ENCODE results near the gene BECN2.

Gene BECN2

GRCh38 chr1:242006976-242007375, 49.4 kb downstream of the BECN2 start:
- H2BK120ac ChIP-seq (ENCODE audit: low read depth, low read length) = no peak overlapping the region
- H4K8ac ChIP-seq (ENCODE audit: low read length) = no peak overlapping the region
- no peak overlapping the region for H3K23ac ChIP-seq (ENCODE audit: low read length in 2 of 2)
- no peak overlapping the region for H2BK15ac ChIP-seq (ENCODE audit: low read depth, poor library complexity, severe bottlenecking)
- H3K79me1 ChIP-seq (replicated peaks; ENCODE audit: low read length, poor library complexity, severe bottlenecking) = no peaks in the 10 kb centered on the region
- H3K4ac ChIP-seq (ENCODE audit: low read depth in 1 of 2, low read length in 2 of 2) = no peak overlapping the region
- no peak overlapping the region for H3K27ac ChIP-seq (ENCODE audit: low read length, poor library complexity, severe bottlenecking)
- H2BK12ac ChIP-seq (ENCODE audit: low read length in 2 of 2) = no peak overlapping the region
- no peak for DNase-seq
- no peak overlapping the region for H3K14ac ChIP-seq (ENCODE audit: low read length in 2 of 2)
- no peaks in the 10 kb centered on the region for H3K9me3 ChIP-seq (ENCODE audit: control insufficient read depth, low read length)
- H3K4me3 ChIP-seq (ENCODE audit: insufficient read depth in 1 of 2, low read depth in 1 of 2, low read length in 2 of 2) = no peak overlapping the region
- 90% methylated on average over 3 of the region's 3 CpGs for WGBS
- H2AK5ac ChIP-seq (ENCODE audit: low read length, severe bottlenecking) = no peak overlapping the region
- H3K4me2 ChIP-seq (ENCODE audit: low read length, poor library complexity, severe bottlenecking) = no peak overlapping the region
- H4K91ac ChIP-seq (ENCODE audit: low read length) = no peak overlapping the region
- H2AFZ ChIP-seq (ENCODE audit: low read depth, low read length) = no peak overlapping the region
- no peak overlapping the region for H3K9ac ChIP-seq (ENCODE audit: low read length)
- peaks cover 5% of the 10 kb centered on the region for H3K4me1 ChIP-seq (ENCODE audit: control insufficient read depth, insufficient read depth, low read depth, low read length)
- no peaks in the 10 kb centered on the region for H3K36me3 ChIP-seq (ENCODE audit: control insufficient read depth in 1 of 2, insufficient read depth in 2 of 2, low read depth in 1 of 2, low read length in 2 of 2)
- no peaks in the 10 kb centered on the region for H3K27me3 ChIP-seq (ENCODE audit: control insufficient read depth in 1 of 2, insufficient read depth in 1 of 2, low read length in 2 of 2)
- no peak overlapping the region for H2BK5ac ChIP-seq (ENCODE audit: low read depth, low read length, poor library complexity, severe bottlenecking)
- H3K18ac ChIP-seq (ENCODE audit: low read depth in 1 of 2, low read length in 2 of 2) = no peak overlapping the region
